GM12878 (cell line): ENCODE measurements around the gene ZNF474. TPM values are rescaled to one million over a fixed set of nuclear protein-coding genes. Genes with fewer than 3 reads are reported as not detected.

ENCODE experiments used
- ATAC-seq: fragments of 200-7000 bp; cut with Tn5 transposase; 3 replicates; pipeline ENCODE4 v1.9.1; 2020; ENCODE audit warnings: mild to moderate bottlenecking, moderate library complexity
- BruUV-seq: library from RNA; stranded (reverse); fragments of 400-500 nt; replicated peaks from 2 replicates; lab custom pipeline; 2021; lab: Mats Ljungman, UMichigan
- CTCF ChIA-PET: fragments of 300-600 bp; sonication (Branson Sonifier 250); formaldehyde crosslinking; extraction: SDS; loops from one replicate; lab custom pipeline; 2021; ENCODE audit warnings: inconsistent platforms; lab: Yijun Ruan, JAX
- POLR2A ChIA-PET: fragments of 350-600 bp; formaldehyde crosslinking; extraction: SDS; loops from one replicate; lab custom pipeline; 2021; ENCODE audit warnings: inconsistent platforms; lab: Charles Lee
- RAD21 ChIA-PET: fragments of 300-600 bp; sonication (Branson Sonifier 250); formaldehyde crosslinking; loops from one replicate; lab custom pipeline; 2023; ENCODE audit warnings: antibody characterized with exemption; ENCODE audit not compliant: unreplicated experiment; lab: Charles Lee
- SMC1A ChIA-PET: fragments of 300-600 bp; sonication (Branson Sonifier 250); formaldehyde crosslinking; loops from one replicate; lab custom pipeline; 2023; ENCODE audit not compliant: unreplicated experiment, uncharacterized antibody; lab: Charles Lee
- DNase-seq: peaks from one replicate; pipeline ENCODE4 v3.0.0-alpha.2; 2011; ENCODE audit warnings: low read depth, low spot score
- FAIRE-seq: peaks from 3 replicates; lab custom pipeline; 2011; peaks lifted over from hg19 to GRCh38; lab: Jason Lieb, UNC
- H2AFZ ChIP-seq: 2 replicates; pipeline ENCODE4 v1.6.0; 2011; ENCODE audit warnings: low read depth, low read length, control low read depth; ENCODE audit not compliant: control insufficient read depth
- H3K27ac ChIP-seq: 2 replicates; pipeline ENCODE4 v1.5.1; 2011; ENCODE audit warnings: control low read depth; ENCODE audit not compliant: control insufficient read depth, insufficient read depth
- H3K27me3 ChIP-seq, 2 experiments: replicated peaks in 1 of 2; 2 replicates each; pipeline versions ENCODE4 v1.6.0 to v1.6.1; 2011; ENCODE audit warnings: low read length in 1 of 2; ENCODE audit not compliant: control insufficient read depth in 2 of 2, insufficient read depth in 2 of 2
- H3K36me3 ChIP-seq, 2 experiments: 2 replicates each; pipeline ENCODE4 v1.5.1; 2011; ENCODE audit warnings: low read length in 1 of 2; ENCODE audit not compliant: control insufficient read depth in 2 of 2, insufficient read depth in 2 of 2
- H3K4me1 ChIP-seq: 2 replicates; pipeline ENCODE4 v1.6.1; 2011; ENCODE audit warnings: mild to moderate bottlenecking, low read length, moderate library complexity, mixed read lengths; ENCODE audit not compliant: control insufficient read depth, insufficient read depth
- H3K4me2 ChIP-seq: 2 replicates; pipeline ENCODE4 v1.6.0; 2011; ENCODE audit warnings: control low read depth; ENCODE audit not compliant: control insufficient read depth, insufficient read depth
- H3K4me3 ChIP-seq: fragments of 200-600 bp; sonication (generic); 2 replicates; pipeline ENCODE4 v1.5.1; 2016
- H3K79me2 ChIP-seq: 2 replicates; pipeline ENCODE4 v1.6.0; 2011; ENCODE audit warnings: low read length; ENCODE audit not compliant: control insufficient read depth, insufficient read depth
- H3K9ac ChIP-seq: 2 replicates; pipeline ENCODE4 v1.8.0; 2011; ENCODE audit warnings: low read length, control low read depth, mixed read lengths; ENCODE audit not compliant: control insufficient read depth, insufficient read depth
- H3K9me3 ChIP-seq: replicated peaks from 3 replicates; pipeline ENCODE4 v1.5.1; 2011; ENCODE audit warnings: mild to moderate bottlenecking, low read length; ENCODE audit not compliant: control insufficient read depth, insufficient read depth
- H4K20me1 ChIP-seq: 2 replicates; pipeline ENCODE4 v1.6.0; 2011; ENCODE audit not compliant: control insufficient read depth, insufficient read depth
- BCL11A ChIP-seq: IDR thresholded peaks from 2 replicates; pipeline ENCODE4 v1.6.1; 2011; ENCODE audit warnings: low read depth, low read length
- EGR1 ChIP-seq, 2 experiments: IDR thresholded peaks; 1 replicate in 1 of 2; 2 replicates in 1 of 2; pipeline ENCODE4 v1.6.1; 2011 to 2012; ENCODE audit warnings: low read depth in 2 of 2, low read length in 2 of 2, borderline replicate concordance in 1 of 2, mild to moderate bottlenecking in 1 of 2, moderate library complexity in 1 of 2
- HDGF ChIP-seq: fragments of 450-650 bp; IDR thresholded peaks from 2 replicates; pipeline ENCODE4 v1.6.1; 2016; ENCODE audit warnings: antibody characterized with exemption
- IKZF1 ChIP-seq: fragments of 450-650 bp; conservative IDR thresholded peaks from 2 replicates; pipeline ENCODE4 v1.6.1; 2017; ENCODE audit warnings: antibody characterized with exemption, mild to moderate bottlenecking
- IKZF2 ChIP-seq, 2 experiments: fragments of 450-650 bp; IDR thresholded peaks; 2 replicates each; pipeline ENCODE4 v1.6.1; 2017; ENCODE audit warnings: mild to moderate bottlenecking in 2 of 2, moderate library complexity in 2 of 2
- SREBF2 ChIP-seq: IDR thresholded peaks from 2 replicates; pipeline ENCODE4 v1.6.1; 2012; ENCODE audit warnings: mild to moderate bottlenecking, low read length
- TBL1XR1 ChIP-seq: IDR thresholded peaks from 2 replicates; pipeline ENCODE4 v1.6.1; 2012; ENCODE audit warnings: low read depth, low read length, improper control_type of control experiment
- USF1 ChIP-seq: IDR thresholded peaks from 2 replicates; pipeline ENCODE4 v1.6.1; 2011; ENCODE audit warnings: borderline replicate concordance, low read depth, mild to moderate bottlenecking, moderate library complexity, mixed read lengths, low read length; ENCODE audit not compliant: insufficient read depth; ENCODE audit errors: extremely low read length
- YY1 ChIP-seq: IDR thresholded peaks from 2 replicates; pipeline ENCODE4 v1.6.1; 2011; ENCODE audit warnings: low read depth, mild to moderate bottlenecking, low read length
- WGBS: methylation state at CpG from one replicate; pipeline ENCODE4 v1.1.6; 2016; ENCODE audit warnings: low lambda C conversion rate; ENCODE audit not compliant: insufficient replicate concordance, insufficient coverage; ENCODE audit errors: missing lambda C conversion rate; 5-methylcytosine and 5-hydroxymethylcytosine counted together
- in situ Hi-C: fragments of 300-500 bp; cut with MboI; formaldehyde crosslinking; loops from 9 replicates; pipeline ENCODE4 v1.14.3; 2018; ENCODE audit warnings: mixed read lengths
- intact Hi-C: fragments of 100-400 bp; cut with micrococcal nuclease; formaldehyde crosslinking; loops from one replicate; pipeline ENCODE4 v1.14.2; 2022; ENCODE audit not compliant: unreplicated experiment
- polyA plus RNA-seq, 11 experiments: library from polyadenylated mRNA; depleted of rRNA in 4 of 11; unstranded in 6 of 11; stranded (reverse) in 5 of 11; fragments of >200 nt; fragmentation: Nextera tagmentation in 4 of 11; fragmentation: Illumina TruSeq in 1 of 11; extraction: Ambion mirVana in 4 of 11; extraction: Trizol in 1 of 11; gene quantifications; 1 replicate in 1 of 11; 2 replicates in 10 of 11; pipeline versions ENCODE4 v1.2.1 to v1.2.3, GENCODE V29; 2011 to 2016; ENCODE audit warnings: inconsistent platforms in 2 of 11, missing spikeins in 2 of 11, low read depth in 1 of 11
- total RNA-seq, 4 experiments: library from RNA; depleted of rRNA in 3 of 4; stranded (reverse); fragments of >200 nt in 3 of 4; fragmentation: Illumina TruSeq in 1 of 4; extraction: Trizol in 1 of 4; gene quantifications; 2 replicates each; pipeline versions ENCODE4 v1.2.1 to v1.2.3, GENCODE V29; 2013 to 2021
- TF ChIP-seq, protein P1 (sequence below): IDR thresholded peaks from 2 replicates; pipeline ENCODE4 v1.6.1; 2012; ENCODE audit warnings: low read depth, low read length, improper control_type of control experiment
- TF ChIP-seq, protein P2 (sequence below): fragments of 450-650 bp; IDR thresholded peaks from 2 replicates; pipeline ENCODE4 v1.6.1; 2017; ENCODE audit warnings: low read depth, mild to moderate bottlenecking, moderate library complexity
- TF ChIP-seq, protein P3 (sequence below): fragments of 450-650 bp; IDR thresholded peaks from 2 replicates; pipeline ENCODE4 v1.6.1; 2017; ENCODE audit warnings: mild to moderate bottlenecking

The ZNF474 gene
- total and polyA plus RNA-seq, 10 of the 15 experiments (the other 5 are each of a cell fraction or from before 2014, with no cell fraction given): 0.06 to 0.97 (median 0.13) TPM; not detected in 3

GRCh38 chr5:122145906-122146305 lies 16.6 kb downstream of the ZNF474 start:
- POLR2A ChIA-PET: no interaction called here
- in situ Hi-C loops: no loop called here
- Histone ChIP-seq H3K27me3 (no peaks in the 10 kb centered on the region), H3K79me2 (no peaks in the 10 kb centered on the region), H3K27ac (no peak overlapping the region), H3K36me3 (no peaks in the 10 kb centered on the region), H4K20me1 (no peaks in the 10 kb centered on the region), H3K4me1 (no peaks in the 10 kb centered on the region), H2AFZ (no peak overlapping the region), H3K9ac (no peak overlapping the region), H3K9me3 (no peaks in the 10 kb centered on the region), H3K4me2 (no peak overlapping the region), H3K4me3 (no peak overlapping the region)
- TF ChIP-seq TBL1XR1: no peak
- TF ChIP-seq, protein P1, sequence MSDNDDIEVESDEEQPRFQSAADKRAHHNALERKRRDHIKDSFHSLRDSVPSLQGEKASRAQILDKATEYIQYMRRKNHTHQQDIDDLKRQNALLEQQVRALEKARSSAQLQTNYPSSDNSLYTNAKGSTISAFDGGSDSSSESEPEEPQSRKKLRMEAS: no peak
- TF ChIP-seq IKZF2 (IDR thresholded peaks at IDR 0.05): no peak
- TF ChIP-seq IKZF1: no peak
- TF ChIP-seq YY1: no peak
- TF ChIP-seq, protein P2, sequence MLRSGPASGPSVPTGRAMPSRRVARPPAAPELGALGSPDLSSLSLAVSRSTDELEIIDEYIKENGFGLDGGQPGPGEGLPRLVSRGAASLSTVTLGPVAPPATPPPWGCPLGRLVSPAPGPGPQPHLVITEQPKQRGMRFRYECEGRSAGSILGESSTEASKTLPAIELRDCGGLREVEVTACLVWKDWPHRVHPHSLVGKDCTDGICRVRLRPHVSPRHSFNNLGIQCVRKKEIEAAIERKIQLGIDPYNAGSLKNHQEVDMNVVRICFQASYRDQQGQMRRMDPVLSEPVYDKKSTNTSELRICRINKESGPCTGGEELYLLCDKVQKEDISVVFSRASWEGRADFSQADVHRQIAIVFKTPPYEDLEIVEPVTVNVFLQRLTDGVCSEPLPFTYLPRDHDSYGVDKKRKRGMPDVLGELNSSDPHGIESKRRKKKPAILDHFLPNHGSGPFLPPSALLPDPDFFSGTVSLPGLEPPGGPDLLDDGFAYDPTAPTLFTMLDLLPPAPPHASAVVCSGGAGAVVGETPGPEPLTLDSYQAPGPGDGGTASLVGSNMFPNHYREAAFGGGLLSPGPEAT: no peak
- TF ChIP-seq SREBF2: no peak
- TF ChIP-seq, protein P3, sequence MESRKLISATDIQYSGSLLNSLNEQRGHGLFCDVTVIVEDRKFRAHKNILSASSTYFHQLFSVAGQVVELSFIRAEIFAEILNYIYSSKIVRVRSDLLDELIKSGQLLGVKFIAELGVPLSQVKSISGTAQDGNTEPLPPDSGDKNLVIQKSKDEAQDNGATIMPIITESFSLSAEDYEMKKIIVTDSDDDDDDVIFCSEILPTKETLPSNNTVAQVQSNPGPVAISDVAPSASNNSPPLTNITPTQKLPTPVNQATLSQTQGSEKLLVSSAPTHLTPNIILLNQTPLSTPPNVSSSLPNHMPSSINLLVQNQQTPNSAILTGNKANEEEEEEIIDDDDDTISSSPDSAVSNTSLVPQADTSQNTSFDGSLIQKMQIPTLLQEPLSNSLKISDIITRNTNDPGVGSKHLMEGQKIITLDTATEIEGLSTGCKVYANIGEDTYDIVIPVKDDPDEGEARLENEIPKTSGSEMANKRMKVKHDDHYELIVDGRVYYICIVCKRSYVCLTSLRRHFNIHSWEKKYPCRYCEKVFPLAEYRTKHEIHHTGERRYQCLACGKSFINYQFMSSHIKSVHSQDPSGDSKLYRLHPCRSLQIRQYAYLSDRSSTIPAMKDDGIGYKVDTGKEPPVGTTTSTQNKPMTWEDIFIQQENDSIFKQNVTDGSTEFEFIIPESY: no peak
- no peak for TF ChIP-seq USF1
- TF ChIP-seq HDGF: no peak
- no peak for TF ChIP-seq EGR1 (IDR thresholded peaks at IDR 0.05; ENCODE audit: borderline replicate concordance in 1 of 2, low read depth in 2 of 2, low read length in 2 of 2)
- TF ChIP-seq BCL11A: no peak
- intact Hi-C loops: no loop called here
- RAD21 ChIA-PET: no interaction called here
- SMC1A ChIA-PET: no interaction called here
- no peak for FAIRE-seq
- ATAC-seq: no peak
- CTCF ChIA-PET: interaction anchor here (1.4 kb wide), 1 partner anchor 9 kb away, joined by 4 read pairs; no protein-coding TSS in a partner anchor
- DNase-seq: no peak
- 53% methylated on average over 1 of the region's 1 CpG for WGBS
- BruUV-seq: no TSS peak
